Measurements from ENCODE around the gene FJX1. TPM values are rescaled to one million over a fixed set of nuclear protein-coding genes. Genes with fewer than 3 reads are reported as not detected.
"Not testable (repeated sequence)": the region's sequence is repeated elsewhere in the genome, so short reads cannot be mapped to it uniquely, and the experiment has no call there.

Gene FJX1
- total RNA-seq, 1 donor from 2014 or later, result 7.4 TPM

DNA sequence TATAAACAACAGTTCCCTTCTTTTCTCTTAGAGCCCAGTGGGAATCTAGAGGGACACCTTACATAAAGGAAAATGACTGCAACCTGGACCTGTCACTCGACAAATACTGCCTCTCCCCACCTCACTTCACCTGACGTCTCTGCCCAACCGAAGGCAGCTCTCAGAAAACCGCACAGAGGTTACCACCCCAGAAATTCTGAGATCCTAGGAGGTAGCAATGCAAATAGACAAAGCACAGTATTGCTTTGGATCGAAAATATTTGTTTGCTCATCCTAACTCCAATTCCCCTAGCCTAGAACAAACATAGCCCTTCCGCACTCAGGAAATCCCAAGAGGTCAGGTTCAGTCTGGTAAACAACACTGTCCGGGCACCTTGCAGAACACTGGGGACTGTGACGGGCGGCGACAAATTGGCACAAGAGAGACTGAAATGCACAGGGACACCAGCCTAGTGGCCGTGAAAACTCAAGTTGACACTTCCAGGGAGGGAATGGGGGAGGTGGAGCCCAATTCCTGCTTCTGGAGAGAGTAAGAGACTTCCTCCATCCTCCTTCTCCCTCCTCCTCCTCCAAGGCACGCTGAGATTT, 43.9 kb downstream of the FJX1 start:
- peak in 1 of 2 donors; percentile 93 for DNase-seq (ENCODE audit: extremely low spot score in 2 of 2)
- H3K27me3 ChIP-seq, result no peaks in the 10 kb centered on the region
- intact Hi-C loops (cut with DNase I), result no loop called here
- peak overlapping the region; percentile 88 for H3K27ac ChIP-seq
- peak overlapping the region; percentile 77 to 91 for H3K4me3 ChIP-seq
- no peak for TF ChIP-seq POLR2AphosphoS5 (IDR thresholded peaks at IDR 0.05; ENCODE audit: insufficient read depth in 1 of 2, low read depth in 1 of 2)
- TF ChIP-seq CTCF (IDR thresholded peaks at IDR 0.05), result no peak
- TF ChIP-seq POLR2A (IDR thresholded peaks at IDR 0.05), result no peak
- H3K36me3 ChIP-seq, result no peaks in the 10 kb centered on the region
- peaks cover 29% of the 10 kb centered on the region for H3K4me1 ChIP-seq
- no peaks in the 10 kb centered on the region for H3K9me3 ChIP-seq

- Histone ChIP-seq H3K4me1 (peaks cover 29% of the 10 kb centered on the region), H3K9me3 (no peaks in the 10 kb centered on the region), H3K27ac (peak within 1 kb of the TSS; percentile 88), H3K27me3 (no peaks in the 10 kb centered on the region), H3K36me3 (no peaks in the 10 kb centered on the region), H3K4me3 (peak within 1 kb of the TSS; percentile 77 to 91)
- DNase-seq (ENCODE audit: extremely low spot score in 2 of 2), result no peak
- intact Hi-C loops (cut with DNase I), result no loop called here
- TF ChIP-seq POLR2A (IDR thresholded peaks at IDR 0.05) (peak in 1 of 2 donors; percentile 33), CTCF (IDR thresholded peaks at IDR 0.05) (peak in 1 of 3 experiments; percentile 22), POLR2AphosphoS5 (IDR thresholded peaks at IDR 0.05; ENCODE audit: insufficient read depth in 1 of 2, low read depth in 1 of 2) (peak in 1 of 2 donors; percentile 55)
Observed at GRCh38 chr11:35662649-35663407, 44.6 kb downstream of the FJX1 start, which contains the start of gene TRIM44. TRIM44 (plus strand) TSS chr11:35662775; CDS start chr11:35663112, 337 bp downstream.

DNA sequence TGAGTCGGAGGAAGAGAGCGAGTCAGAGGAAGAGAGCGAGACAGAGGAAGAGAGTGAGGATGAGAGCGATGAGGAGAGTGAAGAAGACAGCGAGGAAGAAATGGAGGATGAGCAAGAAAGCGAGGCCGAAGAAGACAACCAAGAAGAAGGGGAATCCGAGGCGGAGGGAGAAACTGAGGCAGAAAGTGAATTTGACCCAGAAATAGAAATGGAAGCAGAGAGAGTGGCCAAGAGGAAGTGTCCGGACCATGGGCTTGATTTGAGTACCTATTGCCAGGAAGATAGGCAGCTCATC, 45.1 kb downstream of the FJX1 start:
- no peaks in the 10 kb centered on the region for H3K9me3 ChIP-seq
- intact Hi-C loops (cut with DNase I), result no loop called here
- DNase-seq (ENCODE audit: extremely low spot score in 2 of 2), result no peak

DNA sequence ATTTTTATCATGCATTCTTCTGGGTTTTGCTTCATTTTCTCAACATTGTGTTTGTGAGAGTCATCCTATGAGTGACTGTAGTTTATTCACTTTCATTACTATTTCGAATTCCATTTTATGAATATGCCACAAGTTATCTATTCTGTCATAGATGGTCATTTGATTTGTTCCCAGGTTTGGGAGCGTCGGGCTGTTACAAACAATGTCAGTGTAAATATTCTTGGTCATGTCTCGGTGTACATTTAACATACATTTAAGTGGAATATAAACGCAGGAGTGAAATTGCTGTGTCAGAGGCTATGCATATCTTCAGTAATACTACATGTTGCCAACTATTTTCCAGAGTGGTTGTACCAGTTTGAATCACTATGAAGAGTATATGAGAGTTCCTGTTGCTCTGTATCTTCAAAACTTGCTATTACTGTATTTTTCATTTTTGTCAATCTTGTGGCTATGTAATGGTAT, 46.7 kb downstream of the FJX1 start:
- TF ChIP-seq POLR2A (IDR thresholded peaks at IDR 0.05) (no peak), POLR2AphosphoS5 (IDR thresholded peaks at IDR 0.05; ENCODE audit: insufficient read depth in 1 of 2, low read depth in 1 of 2) (no peak), CTCF (IDR thresholded peaks at IDR 0.05) (no peak)
- Histone ChIP-seq H3K4me3 (no peak overlapping the region), H3K27me3 (no peaks in the 10 kb centered on the region), H3K27ac (no peak overlapping the region), H3K9me3 (no peaks in the 10 kb centered on the region), H3K36me3 (no peaks in the 10 kb centered on the region), H3K4me1 (peaks cover 33% of the 10 kb centered on the region)
- DNase-seq (ENCODE audit: extremely low spot score in 2 of 2), result no peak
- intact Hi-C loops (cut with DNase I), result no loop called here

More for the DNA sequence above, 45.1 kb downstream of the FJX1 start:
- Histone ChIP-seq H3K27ac (peak overlapping the region; percentile 88), H3K27me3 (no peaks in the 10 kb centered on the region), H3K4me1 (peaks cover 29% of the 10 kb centered on the region), H3K4me3 (peak overlapping the region; percentile 77 to 91), H3K36me3 (no peaks in the 10 kb centered on the region)
- TF ChIP-seq POLR2A (IDR thresholded peaks at IDR 0.05), result no peak
- TF ChIP-seq CTCF (IDR thresholded peaks at IDR 0.05), result no peak
- no peak for TF ChIP-seq POLR2AphosphoS5 (IDR thresholded peaks at IDR 0.05; ENCODE audit: insufficient read depth in 1 of 2, low read depth in 1 of 2)

DNA sequence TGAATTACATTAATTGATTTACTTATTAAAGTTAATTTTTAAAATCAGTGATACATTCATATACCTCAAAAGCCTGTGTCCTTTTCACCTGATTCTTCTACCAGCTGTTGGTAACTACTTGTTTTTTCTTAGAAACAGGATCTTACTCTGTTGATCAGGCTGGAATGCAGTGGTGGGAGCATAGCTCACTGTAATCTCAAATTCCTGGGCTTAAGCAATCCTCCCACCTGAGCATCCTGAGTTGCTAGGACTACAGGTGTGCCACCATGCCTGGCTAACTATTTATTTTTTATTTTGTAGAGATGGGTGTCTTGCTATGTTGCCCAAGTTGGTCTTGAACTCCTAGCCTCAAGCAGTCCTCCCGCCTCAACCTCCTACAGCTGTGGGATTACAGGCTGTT, 49.0 kb downstream of the FJX1 start:
- peaks cover 39% of the 10 kb centered on the region for H3K4me1 ChIP-seq
- no peaks in the 10 kb centered on the region for H3K9me3 ChIP-seq
- H3K4me3 ChIP-seq, result no peak overlapping the region
- H3K36me3 ChIP-seq, result no peaks in the 10 kb centered on the region
- no peak for TF ChIP-seq POLR2AphosphoS5 (IDR thresholded peaks at IDR 0.05; ENCODE audit: insufficient read depth in 1 of 2, low read depth in 1 of 2)
- no peak for TF ChIP-seq POLR2A (IDR thresholded peaks at IDR 0.05)
- TF ChIP-seq CTCF (IDR thresholded peaks at IDR 0.05), result no peak
- DNase-seq (ENCODE audit: extremely low spot score in 2 of 2), result no peak
- intact Hi-C loops (cut with DNase I), result loop anchor here (1.0 kb wide), 1 partner anchor 16 kb away; no protein-coding TSS in a partner anchor
- H3K27me3 ChIP-seq, result no peaks in the 10 kb centered on the region
- H3K27ac ChIP-seq, result no peak overlapping the region

GRCh38 chr11:35668350-35668749, 50.1 kb downstream of the FJX1 start:
- H3K36me3 ChIP-seq; DNase-seq (ENCODE audit: extremely low spot score in 2 of 2); intact Hi-C loops (cut with DNase I); H3K9me3 ChIP-seq; H3K27ac ChIP-seq; H3K4me3 ChIP-seq; H3K27me3 ChIP-seq: not testable (repeated sequence)
- peaks cover 35% of the 10 kb centered on the region for H3K4me1 ChIP-seq

Measured in vagina (tissue), 2 donors.